ENCODE data around the gene SEC63.

- no peak for TF ChIP-seq FOXM1 (IDR thresholded peaks at IDR 0.05; ENCODE audit: borderline replicate concordance)
- TF ChIP-seq BHLHE40 (IDR thresholded peaks at IDR 0.05; ENCODE audit: borderline replicate concordance): no peak
- no peak for TF ChIP-seq FOXK2 (IDR thresholded peaks at IDR 0.05)
- no peak for TF ChIP-seq PKNOX1 (IDR thresholded peaks at IDR 0.05)
- TF ChIP-seq SP1 (IDR thresholded peaks at IDR 0.05): no peak
- TF ChIP-seq LEF1 (IDR thresholded peaks at IDR 0.05; ENCODE audit: borderline replicate concordance): no peak
- TF ChIP-seq NFRKB (IDR thresholded peaks at IDR 0.05): no peak
- TF ChIP-seq FOXA1 (IDR thresholded peaks at IDR 0.05): no peak
- no peak for TF ChIP-seq SUZ12 (IDR thresholded peaks at IDR 0.05)
- no peak for TF ChIP-seq ELF4 (IDR thresholded peaks at IDR 0.05)
- no peak for TF ChIP-seq TARDBP (IDR thresholded peaks at IDR 0.05)
Measured at GRCh38 chr6:107982486-107982885, 24.5 kb upstream of the SEC63 start.
